Activated CD8-positive, alpha-beta T cell treated with anti-CD3 and anti-CD28 coated beads for 36 hours (primary cell): Measurements from ENCODE around the gene KANK3. TPM values are rescaled to one million over a fixed set of nuclear protein-coding genes. Genes with fewer than 3 reads are reported as not detected.
"Not testable (repeated sequence)": the region's sequence is repeated elsewhere in the genome, so short reads cannot be mapped to it uniquely, and the experiment has no call there.

Experiments used
- ATAC-seq: fragments of 200-7000 bp; cut with Tn5 transposase; one replicate; pipeline ENCODE4 v1.10.0; 2021; ENCODE audit warnings: mild to moderate bottlenecking, moderate library complexity
- CTCF ChIA-PET: fragments of 350-600 bp; sonication (Branson Sonifier 250); formaldehyde crosslinking; loops from one replicate; lab custom pipeline; 2021; ENCODE audit warnings: antibody characterized with exemption; lab: Charles Lee
- POLR2A ChIA-PET: fragments of 350-600 bp; sonication (Branson Sonifier 250); formaldehyde crosslinking; loops from one replicate; lab custom pipeline; 2021; ENCODE audit warnings: antibody characterized with exemption; lab: Charles Lee
- DNase-seq: peaks from one replicate; pipeline ENCODE4 v3.0.0-alpha.2; 2020
- H3K27ac Mint-ChIP-seq: one replicate; pipeline ENCODE4 v1.8.0; 2021; ENCODE audit warnings: mild to moderate bottlenecking, mixed read lengths
- H3K27me3 Mint-ChIP-seq: one replicate; pipeline ENCODE4 v1.8.0; 2021; ENCODE audit warnings: mixed read lengths
- H3K36me3 Mint-ChIP-seq: one replicate; pipeline ENCODE4 v1.8.0; 2021; ENCODE audit warnings: low read depth, mixed read lengths
- H3K4me1 Mint-ChIP-seq: one replicate; pipeline ENCODE4 v1.8.0; 2021; ENCODE audit warnings: low read depth, mixed read lengths
- H3K4me3 Mint-ChIP-seq: one replicate; pipeline ENCODE4 v1.8.0; 2021; ENCODE audit warnings: mild to moderate bottlenecking, moderate library complexity, mixed read lengths
- H3K9me3 Mint-ChIP-seq: one replicate; pipeline ENCODE4 v1.8.0; 2021; ENCODE audit warnings: mixed read lengths
- intact Hi-C: fragments of 100-400 bp; cut with micrococcal nuclease; formaldehyde crosslinking; loops from one replicate; pipeline ENCODE4 v1.10.0; 2022
- total RNA-seq, 2 experiments: library from RNA; stranded (reverse); gene quantifications; one replicate each; pipeline ENCODE4 v1.2.3, GENCODE V29; 2021
- TF ChIP-seq, protein P1 (sequence below): fragments of 200-600 bp; IDR thresholded peaks from one replicate; pipeline ENCODE4 v1.8.0; 2022; ENCODE audit warnings: antibody characterized with exemption, mild to moderate bottlenecking

Gene KANK3
- total RNA-seq, 2 experiments from 2014 or later, result 3.6 TPM

DNA sequence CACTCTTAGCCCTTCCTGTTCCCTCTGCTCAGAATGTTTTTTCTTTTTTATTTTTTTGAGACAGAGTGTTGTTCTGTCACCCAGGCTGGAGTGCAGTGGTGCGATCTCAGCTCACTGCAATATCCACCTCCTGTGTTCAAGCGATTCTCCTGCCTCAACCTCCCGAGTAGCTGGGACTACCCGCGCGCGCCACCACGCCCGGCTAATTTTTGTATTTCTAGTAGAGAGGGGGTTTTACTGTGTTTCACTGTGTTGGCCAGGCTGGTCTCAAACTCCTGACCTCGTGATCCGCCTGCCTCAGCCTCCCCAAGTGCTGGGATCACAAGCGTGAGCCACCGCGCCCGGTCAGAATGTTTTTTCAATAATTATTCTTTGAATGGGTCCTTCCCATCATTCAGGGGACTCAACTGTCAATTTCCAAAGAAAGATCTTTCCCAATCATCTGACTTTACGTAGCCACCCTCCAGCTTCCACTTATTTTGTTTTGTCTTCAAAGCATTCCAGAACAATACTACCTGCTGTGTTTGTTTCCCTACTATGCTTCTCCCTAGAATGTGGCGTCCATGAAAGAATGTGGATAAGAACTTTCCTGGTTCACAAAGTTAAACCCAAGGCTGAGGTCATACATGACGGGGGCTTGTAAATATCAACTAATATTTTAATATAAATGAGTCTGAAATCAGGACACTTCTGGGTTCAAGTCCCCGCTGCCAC lies 23.1 kb downstream of the KANK3 start:
- H3K4me3 Mint-ChIP-seq, result peak overlapping the region; percentile 97
- H3K36me3 Mint-ChIP-seq, result peaks cover 45% of the 10 kb centered on the region
- H3K27me3 Mint-ChIP-seq, result no peaks in the 10 kb centered on the region
- H3K27ac Mint-ChIP-seq, result peak overlapping the region; percentile 96
- CTCF ChIA-PET, result no interaction called here
- no peak for ATAC-seq
- intact Hi-C loops, result no loop called here
- H3K9me3 Mint-ChIP-seq, result no peaks in the 10 kb centered on the region
- H3K4me1 Mint-ChIP-seq, result peaks cover 29% of the 10 kb centered on the region
- TF ChIP-seq, protein P1, sequence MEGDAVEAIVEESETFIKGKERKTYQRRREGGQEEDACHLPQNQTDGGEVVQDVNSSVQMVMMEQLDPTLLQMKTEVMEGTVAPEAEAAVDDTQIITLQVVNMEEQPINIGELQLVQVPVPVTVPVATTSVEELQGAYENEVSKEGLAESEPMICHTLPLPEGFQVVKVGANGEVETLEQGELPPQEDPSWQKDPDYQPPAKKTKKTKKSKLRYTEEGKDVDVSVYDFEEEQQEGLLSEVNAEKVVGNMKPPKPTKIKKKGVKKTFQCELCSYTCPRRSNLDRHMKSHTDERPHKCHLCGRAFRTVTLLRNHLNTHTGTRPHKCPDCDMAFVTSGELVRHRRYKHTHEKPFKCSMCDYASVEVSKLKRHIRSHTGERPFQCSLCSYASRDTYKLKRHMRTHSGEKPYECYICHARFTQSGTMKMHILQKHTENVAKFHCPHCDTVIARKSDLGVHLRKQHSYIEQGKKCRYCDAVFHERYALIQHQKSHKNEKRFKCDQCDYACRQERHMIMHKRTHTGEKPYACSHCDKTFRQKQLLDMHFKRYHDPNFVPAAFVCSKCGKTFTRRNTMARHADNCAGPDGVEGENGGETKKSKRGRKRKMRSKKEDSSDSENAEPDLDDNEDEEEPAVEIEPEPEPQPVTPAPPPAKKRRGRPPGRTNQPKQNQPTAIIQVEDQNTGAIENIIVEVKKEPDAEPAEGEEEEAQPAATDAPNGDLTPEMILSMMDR, result no peak
- POLR2A ChIA-PET, result interaction anchor here (0.6 to 6.6 kb wide), 9 partner anchors 9 to 251 kb away, joined by 3 to 37 read pairs (median 4); partner anchors contain the start of gene CD320
- DNase-seq, result no peak

DNA sequence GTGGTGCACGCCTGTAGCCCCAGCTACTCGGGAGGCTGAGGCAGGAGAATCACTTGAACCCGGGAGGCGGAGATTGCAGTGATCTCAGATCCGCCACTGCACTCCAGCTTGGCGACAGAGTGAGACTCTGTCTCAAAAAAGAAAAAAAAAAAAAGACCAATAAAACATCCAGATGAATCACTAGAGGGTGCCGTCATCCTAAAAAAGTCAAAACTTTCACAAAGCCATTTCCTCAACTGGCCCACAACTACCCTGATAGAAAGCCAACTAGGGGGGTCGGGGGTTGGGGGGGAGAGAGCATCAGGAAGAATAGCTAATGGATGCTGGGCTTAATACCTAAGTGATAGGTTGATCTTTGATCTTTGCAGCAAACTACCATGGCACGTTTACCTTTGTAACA lies 24.2 kb downstream of the KANK3 start:
- DNase-seq, H3K27ac Mint-ChIP-seq, H3K27me3 Mint-ChIP-seq, H3K9me3 Mint-ChIP-seq, intact Hi-C loops, ATAC-seq: not testable (repeated sequence)
- H3K4me1 Mint-ChIP-seq, result peaks cover 26% of the 10 kb centered on the region
- peaks cover 46% of the 10 kb centered on the region for H3K36me3 Mint-ChIP-seq
- CTCF ChIA-PET, result interaction anchor here (1.1 kb wide), 1 partner anchor 10 kb away, joined by 3 read pairs; no protein-coding TSS in a partner anchor
- POLR2A ChIA-PET, result interaction anchor here (0.7 to 1.3 kb wide), 2 partner anchors 10 to 106 kb away, joined by 3 to 5 read pairs; partner anchors contain the start of gene CD320
- peak overlapping the region; percentile 38 for H3K4me3 Mint-ChIP-seq

DNA sequence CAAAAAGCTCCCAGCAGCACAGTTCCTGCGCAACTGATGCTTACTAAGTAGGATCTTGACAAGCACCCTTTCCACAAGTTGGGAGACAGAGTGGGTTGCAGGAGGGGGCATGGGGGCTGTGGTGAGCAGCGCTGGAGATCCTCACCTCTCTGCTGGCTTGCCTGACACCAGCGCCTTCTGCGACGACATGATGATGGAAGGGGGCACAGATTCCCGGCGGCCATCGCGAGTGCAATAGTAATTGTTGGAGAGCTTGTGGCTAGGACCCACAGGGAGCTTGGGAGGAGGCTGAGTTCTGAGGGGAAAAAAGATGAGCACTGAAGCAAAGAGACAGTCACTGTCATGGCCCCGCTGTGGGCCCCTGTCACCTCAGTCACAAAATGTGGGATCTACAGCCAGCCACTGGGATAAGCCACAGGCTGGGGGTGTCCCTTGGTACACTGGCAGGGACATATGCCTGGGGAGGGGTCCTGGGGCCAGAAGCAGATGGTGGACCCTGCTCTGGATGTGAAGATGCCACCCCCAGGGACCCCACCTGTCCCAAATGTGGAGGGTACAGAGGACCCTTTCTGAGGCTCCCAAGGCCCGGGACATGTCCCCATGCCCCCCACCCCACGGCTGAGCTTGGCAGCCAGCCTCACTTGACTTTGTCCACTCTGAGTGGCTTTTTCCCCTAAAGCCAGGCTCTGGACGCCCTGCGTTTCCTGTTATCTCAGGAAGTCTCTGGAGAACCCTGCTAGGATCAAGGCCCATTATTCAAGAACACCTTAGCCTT lies 26.5 kb downstream of the KANK3 start:
- Mint-ChIP-seq H3K4me1 (peaks cover 14% of the 10 kb centered on the region), H3K9me3 (no peaks in the 10 kb centered on the region), H3K4me3 (no peak overlapping the region), H3K36me3 (peaks cover 25% of the 10 kb centered on the region), H3K27ac (no peak overlapping the region), H3K27me3 (no peaks in the 10 kb centered on the region)
- ATAC-seq, result no peak
- DNase-seq, result no peak
- ChIA-PET CTCF (interaction anchor here (1.0 to 1.4 kb wide), 2 partner anchors 13 to 38 kb away, joined by 3 to 4 read pairs; no protein-coding TSS in a partner anchor), POLR2A (interaction anchor here (1.3 kb wide), 2 partner anchors 9 to 197 kb away, joined by 3 to 4 read pairs; no protein-coding TSS in a partner anchor)
- intact Hi-C loops, result no loop called here
- TF ChIP-seq, protein P1, result no peak

DNA sequence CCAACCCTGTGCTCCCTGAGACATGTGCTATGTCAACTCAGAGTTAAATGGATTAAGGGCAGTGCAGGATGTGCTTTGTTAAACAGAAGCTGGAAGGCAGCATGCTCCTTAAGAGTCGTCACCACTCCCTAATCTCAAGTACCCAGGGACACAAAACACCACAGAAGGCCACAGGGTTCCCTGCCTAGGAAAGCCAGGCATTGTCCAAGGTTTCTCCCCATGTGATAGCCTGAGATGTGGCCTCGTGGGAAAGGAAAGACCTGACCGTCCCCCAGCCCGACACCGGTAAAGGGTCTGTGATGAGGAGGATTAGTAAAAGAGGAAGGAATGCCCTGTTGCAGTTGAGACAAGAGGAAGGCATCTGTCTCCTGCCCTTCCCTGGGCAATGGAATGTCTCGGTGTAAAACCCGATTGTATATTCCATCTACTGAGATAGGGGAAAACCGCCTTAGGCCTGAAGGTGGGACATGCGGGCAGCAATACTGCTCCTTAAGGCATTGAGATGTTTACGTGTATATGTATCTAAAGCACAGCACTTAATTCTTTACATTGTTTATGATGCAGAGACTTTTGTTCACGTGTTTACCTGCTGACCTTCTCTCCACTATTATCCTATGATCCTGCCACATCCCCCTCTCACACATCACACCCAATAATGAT lies 28.0 kb downstream of the KANK3 start:
- H3K9me3 Mint-ChIP-seq, ATAC-seq, H3K27ac Mint-ChIP-seq, H3K27me3 Mint-ChIP-seq, H3K4me3 Mint-ChIP-seq, DNase-seq, intact Hi-C loops, CTCF ChIA-PET, POLR2A ChIA-PET: not testable (repeated sequence)
- peaks cover 12% of the 10 kb centered on the region for H3K4me1 Mint-ChIP-seq
- peaks cover 25% of the 10 kb centered on the region for H3K36me3 Mint-ChIP-seq

DNA sequence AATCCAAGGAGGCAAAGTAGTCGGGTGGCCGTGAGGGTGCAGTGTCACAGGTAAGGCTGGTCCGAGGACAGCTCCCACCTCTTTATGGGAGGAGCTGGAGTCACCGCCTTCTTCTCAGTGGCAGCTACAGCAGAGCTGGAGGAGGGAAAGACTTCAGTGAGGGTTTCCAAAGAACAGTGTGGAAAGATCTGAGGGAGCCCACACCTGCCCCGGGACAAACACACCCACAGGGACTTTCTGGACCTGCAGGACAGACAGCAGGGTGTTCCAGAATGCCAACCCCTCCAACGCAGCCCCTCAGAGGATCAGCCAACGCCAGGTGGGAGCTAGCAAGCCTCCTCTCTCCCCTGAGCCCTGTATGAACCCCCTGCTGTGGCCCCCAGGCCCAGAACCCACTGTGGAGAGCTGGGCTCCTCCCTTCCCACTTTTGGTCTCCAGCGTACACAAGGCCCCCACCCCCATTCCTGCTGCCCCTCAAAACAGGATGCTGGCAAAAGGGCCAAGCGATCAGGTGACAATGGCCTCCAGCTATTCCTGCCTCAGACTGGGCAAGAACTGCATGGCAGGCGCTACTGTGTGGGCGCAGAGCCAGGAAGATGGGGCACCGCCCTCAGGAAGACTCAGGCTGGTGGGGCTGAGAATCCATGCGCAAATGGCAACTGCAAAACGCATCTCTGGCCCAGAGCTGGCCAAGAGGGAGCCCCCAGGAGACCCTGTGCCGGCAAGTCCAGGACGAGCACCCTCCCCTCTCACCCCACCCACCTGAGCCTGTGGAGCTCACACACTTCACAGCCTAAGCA lies 31.4 kb downstream of the KANK3 start:
- POLR2A ChIA-PET, result interaction anchor here (0.6 to 2.3 kb wide), 5 partner anchors 9 to 801 kb away, joined by 3 to 20 read pairs (median 4); partner anchors contain the start of genes ANGPTL4, NDUFA7 and RPS28
- Mint-ChIP-seq H3K36me3 (peaks cover 29% of the 10 kb centered on the region), H3K9me3 (no peaks in the 10 kb centered on the region), H3K27ac (no peak overlapping the region), H3K4me3 (no peak overlapping the region), H3K27me3 (no peaks in the 10 kb centered on the region), H3K4me1 (peaks cover 20% of the 10 kb centered on the region)
- CTCF ChIA-PET, result interaction anchor here (0.9 kb wide), 1 partner anchor 42 kb away, joined by 3 read pairs; no protein-coding TSS in a partner anchor
- TF ChIP-seq, protein P1, result no peak
- DNase-seq (no peak), ATAC-seq (no peak)
- intact Hi-C loops, result no loop called here
